B cell (primary cell): Measurements from ENCODE around the gene TRAPPC8. TPM values are rescaled to one million over a fixed set of nuclear protein-coding genes. Genes with fewer than 3 reads are reported as not detected.

Source experiments
- ATAC-seq: fragments of 200-7000 bp; cut with Tn5 transposase; one replicate; pipeline ENCODE4 v1.10.0; 2021; ENCODE audit warnings: low read depth, mild to moderate bottlenecking, moderate number of reproducible peaks, moderate library complexity
- CTCF ChIA-PET: fragments of 350-600 bp; sonication (Branson Sonifier 250); formaldehyde crosslinking; loops from one replicate; lab custom pipeline; 2021; ENCODE audit warnings: antibody characterized with exemption, inconsistent platforms; lab: Charles Lee
- POLR2A ChIA-PET: fragments of 350-600 bp; sonication (Branson Sonifier 250); formaldehyde crosslinking; loops from one replicate; lab custom pipeline; 2021; ENCODE audit warnings: antibody characterized with exemption; lab: Charles Lee
- DNase-seq: peaks from one replicate; pipeline ENCODE4 v3.0.0; 2013
- H2AFZ ChIP-seq: 2 replicates; pipeline ENCODE4 v1.6.1; 2012; ENCODE audit warnings: mild to moderate bottlenecking, low read depth, low read length; ENCODE audit not compliant: insufficient read depth, poor library complexity, severe bottlenecking
- H3K27ac ChIP-seq, 2 donors: 1 replicate in 1 of 2; 2 replicates in 1 of 2; pipeline ENCODE4 v1.5.1; 2012 to 2013; ENCODE audit warnings: low read length in 2 of 2, mild to moderate bottlenecking in 2 of 2, moderate library complexity in 1 of 2
- H3K27me3 ChIP-seq, 4 experiments: fragments of 200-600 bp in 1 of 4; sonication (generic) in 1 of 4; replicated peaks in 1 of 4; 1 replicate in 2 of 4; 2 replicates in 2 of 4; pipeline versions ENCODE4 v1.6.1 to v1.7.0; 2013 to 2016; ENCODE audit warnings: low read length in 3 of 4, mild to moderate bottlenecking in 2 of 4, mixed read lengths in 1 of 4, moderate library complexity in 1 of 4; ENCODE audit not compliant: insufficient read depth in 4 of 4, control insufficient read depth in 3 of 4; ENCODE audit errors: control extremely low read depth in 1 of 4
- H3K36me3 ChIP-seq, 2 experiments: replicated peaks in 1 of 2; 1 replicate in 1 of 2; 2 replicates in 1 of 2; pipeline versions ENCODE4 v1.6.1 to v1.7.1; 2013; ENCODE audit warnings: low read length in 1 of 2; ENCODE audit not compliant: insufficient read depth in 2 of 2, control insufficient read depth in 1 of 2; ENCODE audit errors: control extremely low read depth in 1 of 2, extremely low read depth in 1 of 2
- H3K4me1 ChIP-seq, 2 donors: fragments of 200-600 bp in 1 of 2; sonication (generic) in 1 of 2; 1 replicate in 1 of 2; 2 replicates in 1 of 2; pipeline versions ENCODE4 v1.5.1 to v1.6.1; 2013 to 2017; ENCODE audit warnings: low read length in 2 of 2; ENCODE audit not compliant: control insufficient read depth in 2 of 2, insufficient read depth in 2 of 2
- H3K4me2 ChIP-seq: replicated peaks from 2 replicates; pipeline ENCODE3; 2012; ENCODE audit warnings: mild to moderate bottlenecking, low read depth, low read length; ENCODE audit not compliant: poor library complexity, severe bottlenecking
- H3K4me3 ChIP-seq, 5 experiments: fragments of 200-600 bp in 1 of 5; sonication (generic) in 1 of 5; 1 replicate in 3 of 5; 2 replicates in 2 of 5; pipeline versions ENCODE4 v1.5.1 to v1.7.0; 2011 to 2016; ENCODE audit warnings: low read length in 4 of 5, mild to moderate bottlenecking in 4 of 5, low read depth in 2 of 5, control low read depth in 1 of 5, moderate library complexity in 1 of 5; ENCODE audit not compliant: insufficient read depth in 1 of 5; ENCODE audit errors: control extremely low read depth in 1 of 5, extremely low read depth in 1 of 5
- H3K79me2 ChIP-seq: fragments of 200-600 bp; sonication (generic); one replicate; pipeline ENCODE4 v1.6.0; 2016; ENCODE audit warnings: low read length; ENCODE audit not compliant: control insufficient read depth, insufficient read depth
- H3K9ac ChIP-seq: fragments of 200-600 bp; sonication (generic); 2 replicates; pipeline ENCODE4 v1.6.1; 2017; ENCODE audit warnings: mild to moderate bottlenecking, low read length, moderate library complexity
- H3K9me3 ChIP-seq, 3 donors: one replicate each; pipeline versions ENCODE4 v1.6.1 to v1.7.1; 2013; ENCODE audit warnings: low read length in 2 of 3; ENCODE audit not compliant: control insufficient read depth in 2 of 3, insufficient read depth in 1 of 3; ENCODE audit errors: control extremely low read depth in 1 of 3
- H4K20me1 ChIP-seq: 2 replicates; pipeline ENCODE4 v1.6.0; 2012; ENCODE audit warnings: mild to moderate bottlenecking, low read length; ENCODE audit not compliant: insufficient read depth, control insufficient read depth, poor library complexity, severe bottlenecking
- H3K27ac Mint-ChIP-seq: one replicate; pipeline ENCODE4 v1.8.0; 2021; ENCODE audit warnings: mixed read lengths
- H3K27me3 Mint-ChIP-seq: one replicate; pipeline ENCODE4 v1.8.0; 2021; ENCODE audit warnings: mixed read lengths
- H3K4me1 Mint-ChIP-seq: one replicate; pipeline ENCODE4 v1.8.0; 2021; ENCODE audit warnings: mixed read lengths
- H3K4me3 Mint-ChIP-seq: one replicate; pipeline ENCODE4 v1.8.0; 2021; ENCODE audit warnings: mixed read lengths
- H3K9me3 Mint-ChIP-seq: one replicate; pipeline ENCODE4 v1.8.0; 2022; ENCODE audit warnings: mixed read lengths; ENCODE audit not compliant: insufficient read depth
- EZH2 ChIP-seq: IDR thresholded peaks from 2 replicates; pipeline ENCODE4 v1.6.1; 2012; ENCODE audit warnings: borderline replicate concordance, low read depth, mild to moderate bottlenecking, moderate library complexity, low read length; ENCODE audit not compliant: insufficient read depth, poor library complexity, severe bottlenecking
- WGBS: methylation state at CpG from one replicate; pipeline ENCODE4 v1.1.5; 2013; ENCODE audit warnings: missing lambda C conversion rate; ENCODE audit not compliant: insufficient coverage; 5-methylcytosine and 5-hydroxymethylcytosine counted together
- intact Hi-C: fragments of 100-400 bp; cut with micrococcal nuclease; formaldehyde crosslinking; loops from one replicate; pipeline ENCODE4 v1.10.0; 2022
- polyA plus RNA-seq: library from polyadenylated mRNA; depleted of rRNA; stranded (reverse); fragments of >200 nt; gene quantifications from 2 replicates; pipeline ENCODE4 v1.2.3, GENCODE V29; 2012
- total RNA-seq, 2 donors: library from RNA; stranded (reverse); fragments of 120-200 nt in 1 of 2; gene quantifications; 1 replicate in 1 of 2; 2 replicates in 1 of 2; pipeline versions ENCODE4 v1.2.3 to v1.2.4, GENCODE V29; 2013 to 2022
- TF ChIP-seq, protein P1 (sequence below): fragments of 200-600 bp; IDR thresholded peaks from one replicate; pipeline ENCODE4 v1.8.0; 2022; ENCODE audit warnings: antibody characterized with exemption, mild to moderate bottlenecking

Gene TRAPPC8
- total and polyA plus RNA-seq, 2 donors (not counting 1 experiment from before 2014, with no cell fraction given) = 53.6 to 95.5 TPM

DNA sequence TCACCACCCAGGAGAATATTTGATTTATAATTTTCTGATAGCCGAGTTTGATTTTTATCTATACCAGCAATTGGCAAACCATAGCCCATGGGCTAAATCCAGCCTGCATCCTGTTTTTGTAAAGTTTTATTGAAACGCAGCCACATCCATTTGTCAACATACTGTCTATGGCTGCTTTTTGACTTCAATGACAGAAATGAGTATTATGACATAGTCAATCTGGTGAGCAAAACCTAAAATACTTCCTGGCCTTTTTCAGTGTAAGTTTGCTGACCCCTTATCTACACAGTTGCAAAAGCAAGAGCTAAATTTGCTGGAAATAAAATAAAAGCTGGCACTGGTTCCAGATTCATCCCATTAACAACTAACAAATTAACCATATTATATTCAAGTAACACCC is 102.4 kb downstream of the TRAPPC8 start:
- no peak overlapping the region for H2AFZ ChIP-seq
- no peak for DNase-seq
- H3K4me3 ChIP-seq = no peak overlapping the region
- intact Hi-C loops = no loop called here
- H3K4me1 ChIP-seq = no peaks in the 10 kb centered on the region
- peaks cover 5 to 71% of the 10 kb centered on the region in 2 experiments for H3K36me3 ChIP-seq
- ATAC-seq = no peak
- H3K27ac Mint-ChIP-seq = no peak overlapping the region
- H3K4me1 Mint-ChIP-seq = no peaks in the 10 kb centered on the region
- no peaks in the 10 kb centered on the region for H3K9me3 Mint-ChIP-seq
- no peak overlapping the region for H3K4me3 Mint-ChIP-seq
- H3K79me2 ChIP-seq = no peaks in the 10 kb centered on the region
- H4K20me1 ChIP-seq = no peaks in the 10 kb centered on the region
- H3K9ac ChIP-seq = no peak overlapping the region
- H3K9me3 ChIP-seq = no peaks in the 10 kb centered on the region
- H3K4me2 ChIP-seq = no peak overlapping the region
- no peak overlapping the region for H3K27ac ChIP-seq
- TF ChIP-seq EZH2 = no peak
- TF ChIP-seq, protein P1, sequence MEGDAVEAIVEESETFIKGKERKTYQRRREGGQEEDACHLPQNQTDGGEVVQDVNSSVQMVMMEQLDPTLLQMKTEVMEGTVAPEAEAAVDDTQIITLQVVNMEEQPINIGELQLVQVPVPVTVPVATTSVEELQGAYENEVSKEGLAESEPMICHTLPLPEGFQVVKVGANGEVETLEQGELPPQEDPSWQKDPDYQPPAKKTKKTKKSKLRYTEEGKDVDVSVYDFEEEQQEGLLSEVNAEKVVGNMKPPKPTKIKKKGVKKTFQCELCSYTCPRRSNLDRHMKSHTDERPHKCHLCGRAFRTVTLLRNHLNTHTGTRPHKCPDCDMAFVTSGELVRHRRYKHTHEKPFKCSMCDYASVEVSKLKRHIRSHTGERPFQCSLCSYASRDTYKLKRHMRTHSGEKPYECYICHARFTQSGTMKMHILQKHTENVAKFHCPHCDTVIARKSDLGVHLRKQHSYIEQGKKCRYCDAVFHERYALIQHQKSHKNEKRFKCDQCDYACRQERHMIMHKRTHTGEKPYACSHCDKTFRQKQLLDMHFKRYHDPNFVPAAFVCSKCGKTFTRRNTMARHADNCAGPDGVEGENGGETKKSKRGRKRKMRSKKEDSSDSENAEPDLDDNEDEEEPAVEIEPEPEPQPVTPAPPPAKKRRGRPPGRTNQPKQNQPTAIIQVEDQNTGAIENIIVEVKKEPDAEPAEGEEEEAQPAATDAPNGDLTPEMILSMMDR = no peak
- CTCF ChIA-PET = no interaction called here
- no peaks in the 10 kb centered on the region for H3K27me3 ChIP-seq
- POLR2A ChIA-PET = no interaction called here
- no peaks in the 10 kb centered on the region for H3K27me3 Mint-ChIP-seq
- no CpG with 5 or more reads among the region's 2 CpGs for WGBS

DNA sequence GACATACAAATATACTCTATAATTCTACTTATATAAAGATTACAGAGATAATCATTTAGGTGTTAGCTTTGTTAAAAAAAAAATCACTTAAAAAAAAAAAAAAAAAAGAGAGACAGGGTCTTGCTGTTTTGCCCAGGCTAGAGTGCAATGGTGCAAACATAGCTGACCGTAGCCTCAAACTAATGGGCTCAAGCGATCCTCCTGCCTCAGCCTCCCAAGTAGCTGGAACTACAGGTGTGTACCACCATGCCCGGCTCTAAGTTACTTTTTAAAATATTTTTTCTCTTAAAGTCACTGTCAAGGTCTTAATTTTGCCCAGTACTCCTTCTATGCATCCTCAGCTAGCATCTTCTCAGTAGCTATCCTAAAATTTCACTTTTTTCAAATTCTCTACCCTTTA is 105.0 kb downstream of the TRAPPC8 start:
- H3K27ac Mint-ChIP-seq = no peak overlapping the region
- no peak overlapping the region for H3K4me3 Mint-ChIP-seq
- ATAC-seq (no peak), DNase-seq (no peak)
- Histone ChIP-seq H3K4me2 (no peak overlapping the region), H3K27ac (no peak overlapping the region), H3K4me3 (no peak overlapping the region), H3K27me3 (no peaks in the 10 kb centered on the region), H2AFZ (no peak overlapping the region), H4K20me1 (no peaks in the 10 kb centered on the region), H3K9ac (no peak overlapping the region), H3K36me3 (peaks cover 9 to 61% of the 10 kb centered on the region in 2 experiments), H3K4me1 (no peaks in the 10 kb centered on the region), H3K9me3 (no peaks in the 10 kb centered on the region), H3K79me2 (no peaks in the 10 kb centered on the region)
- no peaks in the 10 kb centered on the region for H3K9me3 Mint-ChIP-seq
- intact Hi-C loops = no loop called here
- ChIA-PET CTCF (interaction anchor here (1.1 kb wide), 2 partner anchors 139 to 140 kb away, joined by 4 to 5 read pairs; no protein-coding TSS in a partner anchor), POLR2A (interaction anchor here (0.6 to 0.7 kb wide), 2 partner anchors 35 to 322 kb away, joined by 3 to 6 read pairs; no protein-coding TSS in a partner anchor)
- WGBS = 100% methylated on average over 3 of the region's 3 CpGs
- H3K27me3 Mint-ChIP-seq = no peaks in the 10 kb centered on the region
- TF ChIP-seq, protein P1 = no peak
- TF ChIP-seq EZH2 = no peak
- no peaks in the 10 kb centered on the region for H3K4me1 Mint-ChIP-seq
